WERI-Rb-1 (cell line): ENCODE results near the gene OR10P1.

Source experiments
- DNase-seq: peaks from one replicate; pipeline ENCODE4 v3.0.0-alpha.2; 2020
- H3K27ac ChIP-seq: fragments of 250-450 bp; sonication (Bioruptor Pico); 2 replicates; pipeline ENCODE4 v1.5.1; 2020; ENCODE audit warnings: mild to moderate bottlenecking, moderate library complexity
- H3K27me3 ChIP-seq: fragments of 250-450 bp; sonication (Bioruptor Pico); 2 replicates; pipeline ENCODE4 v1.5.1; 2021; ENCODE audit warnings: mild to moderate bottlenecking, low read depth, moderate library complexity; ENCODE audit not compliant: insufficient read depth, severe bottlenecking
- H3K36me3 ChIP-seq: fragments of 250-450 bp; sonication (Bioruptor Pico); 2 replicates; pipeline ENCODE4 v1.5.1; 2020; ENCODE audit warnings: mild to moderate bottlenecking, moderate library complexity
- H3K4me3 ChIP-seq: 2 replicates; pipeline ENCODE4 v1.5.1; 2011; ENCODE audit warnings: low read depth, mild to moderate bottlenecking, control low read depth, low read length
- H3K9me3 ChIP-seq: fragments of 250-450 bp; sonication (Bioruptor Pico); 2 replicates; pipeline ENCODE4 v1.5.1; 2021; ENCODE audit warnings: mild to moderate bottlenecking, moderate library complexity; ENCODE audit not compliant: severe bottlenecking
- CTCF ChIP-seq: IDR thresholded peaks from 2 replicates; pipeline ENCODE4 v1.5.1; 2011; ENCODE audit warnings: low read depth, mild to moderate bottlenecking, control low read depth, inconsistent platforms, low read length

Gene OR10P1

DNA sequence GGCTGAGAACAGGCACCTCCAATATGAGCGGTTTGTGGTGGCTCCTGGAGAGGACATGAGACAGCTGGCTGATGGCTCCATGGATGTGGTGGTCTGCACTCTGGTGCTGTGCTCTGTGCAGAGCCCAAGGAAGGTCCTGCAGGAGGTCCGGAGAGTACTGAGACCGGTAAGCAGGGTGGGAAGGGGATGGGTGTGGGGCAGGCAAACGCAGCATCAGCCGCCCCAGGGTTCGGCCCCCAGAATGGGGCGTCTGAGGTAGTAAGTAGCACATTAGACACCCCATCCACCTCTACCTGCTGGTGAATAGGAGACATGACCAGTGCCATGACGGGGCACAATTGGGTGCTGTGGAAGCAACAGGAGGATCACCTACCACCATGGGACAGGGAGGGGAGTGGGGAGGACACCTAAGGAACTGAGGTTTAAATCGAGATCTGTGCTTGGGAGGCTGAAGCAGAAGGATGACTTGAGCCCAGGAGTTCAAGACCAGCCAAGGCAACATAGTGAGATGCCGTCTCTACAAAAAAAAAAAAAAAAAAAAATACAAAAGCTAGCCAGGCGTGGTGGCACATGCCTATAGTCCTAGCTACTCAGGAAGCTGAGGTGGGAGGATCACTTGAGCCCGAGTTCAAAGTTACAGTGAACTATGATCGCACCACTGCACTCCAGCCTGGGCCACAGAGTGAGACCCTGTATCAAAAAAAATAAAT, 45.5 kb downstream of the OR10P1 start:
- no peaks in the 10 kb centered on the region for H3K36me3 ChIP-seq
- H3K9me3 ChIP-seq, result no peaks in the 10 kb centered on the region
- H3K27me3 ChIP-seq, result no peaks in the 10 kb centered on the region
- no peak for DNase-seq
- H3K27ac ChIP-seq, result no peak overlapping the region
- no peak for TF ChIP-seq CTCF
- H3K4me3 ChIP-seq, result peak overlapping the region; percentile 41

GRCh38 chr12:55683676-55684075, 47.0 kb downstream of the OR10P1 start:
- no peak for DNase-seq
- TF ChIP-seq CTCF, result no peak

DNA sequence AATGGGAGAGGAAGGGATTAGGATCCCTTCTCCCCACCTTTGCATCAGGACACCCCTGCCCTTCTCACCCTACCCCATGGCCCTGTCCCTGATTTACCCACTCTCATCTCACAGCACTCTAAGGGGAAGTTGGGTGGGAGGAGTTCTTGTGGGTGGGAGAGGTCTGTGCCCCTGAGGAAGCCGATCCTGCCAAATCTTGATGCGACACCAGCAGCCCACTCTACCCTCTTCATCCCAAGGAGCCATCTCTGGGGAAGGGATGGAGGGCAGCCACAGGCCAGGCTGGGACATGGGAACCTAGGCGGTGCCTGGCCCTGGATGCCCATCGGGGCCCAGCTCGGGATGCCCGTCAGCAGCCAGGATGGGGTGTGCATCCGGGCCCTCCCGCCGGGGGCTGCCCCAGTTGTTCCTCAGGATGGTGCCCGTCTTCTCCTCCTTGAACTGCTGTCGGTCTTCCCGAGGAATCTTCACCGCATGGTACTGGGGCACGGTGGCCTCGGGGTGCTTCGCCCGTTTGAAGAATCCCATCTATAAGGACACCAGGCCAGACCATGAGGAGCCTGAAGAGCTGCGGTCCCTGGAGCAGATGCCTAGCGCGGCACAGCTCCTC, 48.2 kb downstream of the OR10P1 start:
- Histone ChIP-seq H3K9me3 (no peaks in the 10 kb centered on the region), H3K36me3 (no peaks in the 10 kb centered on the region), H3K27ac (no peak overlapping the region), H3K4me3 (no peak overlapping the region), H3K27me3 (no peaks in the 10 kb centered on the region)
- no peak for TF ChIP-seq CTCF
- DNase-seq, result no peak

More at GRCh38 chr12:55683676-55684075, 47.0 kb downstream of the OR10P1 start:
- no peak overlapping the region for H3K4me3 ChIP-seq
- no peaks in the 10 kb centered on the region for H3K27me3 ChIP-seq
- no peaks in the 10 kb centered on the region for H3K9me3 ChIP-seq
- no peak overlapping the region for H3K27ac ChIP-seq
- H3K36me3 ChIP-seq, result no peaks in the 10 kb centered on the region

GRCh38 chr12:55685671-55686070, 49.0 kb downstream of the OR10P1 start:
- TF ChIP-seq CTCF, result no peak
- Histone ChIP-seq H3K27ac (no peak overlapping the region), H3K9me3 (no peaks in the 10 kb centered on the region), H3K27me3 (no peaks in the 10 kb centered on the region), H3K36me3 (no peaks in the 10 kb centered on the region), H3K4me3 (no peak overlapping the region)
- no peak for DNase-seq

DNA sequence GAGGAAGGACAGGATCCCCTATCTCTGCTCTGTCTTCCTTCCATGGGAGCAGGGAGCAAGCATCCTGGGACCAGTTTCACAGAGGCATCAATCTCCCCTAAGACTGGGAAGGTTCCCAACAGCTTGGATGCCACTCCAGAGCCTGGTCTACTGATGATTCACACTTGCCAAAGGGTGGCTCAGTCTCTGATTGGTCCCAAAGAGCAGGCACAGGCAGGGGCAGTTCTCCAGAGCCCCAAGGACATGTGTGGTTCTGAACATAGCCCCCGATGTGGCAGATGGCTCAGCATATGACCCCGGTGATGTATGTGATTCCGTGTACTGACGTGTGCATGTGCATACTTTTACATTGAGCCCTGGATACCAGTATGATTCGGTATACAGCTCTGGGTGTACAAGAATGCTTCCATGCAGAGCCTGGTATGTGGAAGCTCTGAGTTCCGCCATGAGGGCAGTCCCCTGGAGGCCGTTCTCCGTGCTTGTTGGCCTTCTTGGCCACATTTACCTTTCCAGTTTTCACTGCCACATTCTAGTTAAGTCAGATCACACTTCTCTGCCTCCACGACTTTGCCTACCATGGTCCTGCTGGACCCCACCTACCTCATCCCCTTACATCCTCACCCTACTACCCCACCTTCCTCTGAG, 49.8 kb downstream of the OR10P1 start:
- no peaks in the 10 kb centered on the region for H3K9me3 ChIP-seq
- H3K27me3 ChIP-seq, result no peaks in the 10 kb centered on the region
- TF ChIP-seq CTCF, result no peak
- no peak for DNase-seq
- no peaks in the 10 kb centered on the region for H3K36me3 ChIP-seq
- no peak overlapping the region for H3K4me3 ChIP-seq
- no peak overlapping the region for H3K27ac ChIP-seq
